Suppressor macrophage treated with lipopolysaccharide for 4 hours (primary cell): Measurements from ENCODE around the gene CAMTA1.
A peak's percentile ranks its signal among the peaks of the same experiment; 100 is the strongest.
"Not testable (repeated sequence)": the region's sequence is repeated elsewhere in the genome, so short reads cannot be mapped to it uniquely, and the experiment has no call there.

Experiments used
- DNase-seq: peaks from one replicate; pipeline ENCODE4 v3.0.0-alpha.2; 2020

Gene CAMTA1

GRCh38 chr1:7677815-7678214 is 892.6 kb downstream of the CAMTA1 start:
- no peak for DNase-seq

GRCh38 chr1:7678491-7679158 is 893.4 kb downstream of the CAMTA1 start:
- DNase-seq = no peak

GRCh38 chr1:7679159-7679872 is 894.1 kb downstream of the CAMTA1 start:
- no peak for DNase-seq

- DNase-seq = no peak
These were observed 894.6 kb downstream of the CAMTA1 start for GRCh38 chr1:7679873-7680206.

- DNase-seq = peak; percentile 52
These were observed 895.1 kb downstream of the CAMTA1 start for GRCh38 chr1:7680207-7680954.

GRCh38 chr1:7680955-7681268 is 895.7 kb downstream of the CAMTA1 start:
- DNase-seq = no peak

GRCh38 chr1:7681401-7681800 is 896.1 kb downstream of the CAMTA1 start:
- no peak for DNase-seq

- DNase-seq = no peak
These were observed 898.3 kb downstream of the CAMTA1 start for GRCh38 chr1:7683521-7683920.

- DNase-seq = no peak
These were observed 898.9 kb downstream of the CAMTA1 start for GRCh38 chr1:7684132-7684531.

- no peak for DNase-seq
These were observed 899.8 kb downstream of the CAMTA1 start for GRCh38 chr1:7684861-7685635.

- no peak for DNase-seq
These were observed 901.1 kb downstream of the CAMTA1 start for GRCh38 chr1:7686301-7686850.

GRCh38 chr1:7687411-7687810 is 902.2 kb downstream of the CAMTA1 start:
- no peak for DNase-seq

GRCh38 chr1:7688659-7689058 is 903.4 kb downstream of the CAMTA1 start:
- DNase-seq = no peak

- DNase-seq = not testable (repeated sequence)
These were observed 904.1 kb downstream of the CAMTA1 start for GRCh38 chr1:7689307-7689706.

- DNase-seq = no peak
These were observed 904.8 kb downstream of the CAMTA1 start for GRCh38 chr1:7690076-7690475.

- no peak for DNase-seq
These were observed 905.4 kb downstream of the CAMTA1 start for GRCh38 chr1:7690496-7691182.

- no peak for DNase-seq
These were observed 906.3 kb downstream of the CAMTA1 start for GRCh38 chr1:7691576-7691975.

- DNase-seq = no peak
These were observed 906.8 kb downstream of the CAMTA1 start for GRCh38 chr1:7692005-7692404.

- DNase-seq = not testable (repeated sequence)
These were observed 907.8 kb downstream of the CAMTA1 start for GRCh38 chr1:7693037-7693436.

- no peak for DNase-seq
These were observed 908.4 kb downstream of the CAMTA1 start for GRCh38 chr1:7693662-7694061.

- no peak for DNase-seq
These were observed 909.6 kb downstream of the CAMTA1 start for GRCh38 chr1:7694600-7695496.
